IMR-90 (cell line): ENCODE measurements around the gene BEGAIN.

Experiments used
- CTCF ChIP-seq: conservative IDR thresholded peaks from 2 replicates; pipeline ENCODE4 v1.5.1; 2012; ENCODE audit warnings: mild to moderate bottlenecking, low read depth, low read length, improper control_type of control experiment
- USF2 ChIP-seq: fragments of 150-350 bp; IDR thresholded peaks from 2 replicates; pipeline ENCODE4 v1.6.1; 2017; ENCODE audit warnings: mild to moderate bottlenecking, antibody characterized with exemption, low read length, low read depth

- no peak for TF ChIP-seq USF2
- TF ChIP-seq CTCF: no peak
Measured at GRCh38 chr14:100562751-100563150, 24.5 kb downstream of the BEGAIN start.
